Measurements from ENCODE around the gene NXPH4. TPM values are rescaled to one million over a fixed set of nuclear protein-coding genes. Genes with fewer than 3 reads are reported as not detected.

The NXPH4 gene
- polyA plus RNA-seq, 1 donor from 2014 or later, result 0.53 TPM

Small RNAs within 50 kb of the gene (small RNA-seq; reads per million reads assigned to genes)
- gene MIR1228, result 0 to 4.5 (median 2.5) reads per million in 3 experiments

Other genes with a start within 250 kb of the NXPH4 start
- gene ZBTB39, start 210.2 kb upstream of the NXPH4 start, polyA plus RNA-seq, result 6.4 and 7.3 TPM in 2 replicates
- 2.5 TPM in 1 of 2 replicates, not detected in the other for gene TAC3, start 200.3 kb upstream of the NXPH4 start, polyA plus RNA-seq
- not detected in 2 replicates for gene MYO1A, start 166.7 kb upstream of the NXPH4 start, polyA plus RNA-seq
- gene NEMP1, start 138.0 kb upstream of the NXPH4 start, polyA plus RNA-seq, result 5.9 and 6.8 TPM in 2 replicates
- 15.6 and 16.4 TPM in 2 replicates for gene NAB2, start 127.7 kb upstream of the NXPH4 start, polyA plus RNA-seq
- gene STAT6, start 105.4 kb upstream of the NXPH4 start, polyA plus RNA-seq, result not detected in 2 replicates
- gene LRP1, start 88.3 kb upstream of the NXPH4 start, polyA plus RNA-seq, result 18.2 and 27.7 TPM in 2 replicates
- gene LRP1-AS, start 69.2 kb upstream of the NXPH4 start, polyA plus RNA-seq, result not detected in 2 replicates
- 38.2 and 42.2 TPM in 2 replicates for gene SHMT2, start 12.9 kb downstream of the NXPH4 start, polyA plus RNA-seq
- 1.3 and 2.9 TPM in 2 replicates for gene STAC3, start 34.4 kb downstream of the NXPH4 start, polyA plus RNA-seq
- 11.1 and 13.7 TPM in 2 replicates for gene R3HDM2, start 214.2 kb downstream of the NXPH4 start, polyA plus RNA-seq
- gene INHBC, start 218.0 kb downstream of the NXPH4 start, polyA plus RNA-seq, result not detected in 2 replicates
- 0.30 and 2.3 TPM in 2 replicates for gene INHBE, start 238.5 kb downstream of the NXPH4 start, polyA plus RNA-seq
- 4.2 TPM in 1 of 2 replicates, not detected in the other for gene GLI1, start 243.0 kb downstream of the NXPH4 start, polyA plus RNA-seq

Measured in neural cell (in vitro differentiated cells).